NT2/D1 (cell line): ENCODE measurements around the gene HOXC10.

ENCODE experiments used
- SUZ12 ChIP-seq: IDR thresholded peaks from 2 replicates; pipeline ENCODE4 v1.6.1; 2011; ENCODE audit not compliant: insufficient read length, insufficient read depth; ENCODE audit errors: extremely low read depth
- YY1 ChIP-seq: IDR thresholded peaks from 2 replicates; pipeline ENCODE4 v1.6.1; 2011; ENCODE audit not compliant: insufficient read length, insufficient read depth
- ZNF274 ChIP-seq: IDR thresholded peaks from 2 replicates; pipeline ENCODE4 v1.6.1; 2011; ENCODE audit warnings: mild to moderate bottlenecking, low read depth, low read length

DNA sequence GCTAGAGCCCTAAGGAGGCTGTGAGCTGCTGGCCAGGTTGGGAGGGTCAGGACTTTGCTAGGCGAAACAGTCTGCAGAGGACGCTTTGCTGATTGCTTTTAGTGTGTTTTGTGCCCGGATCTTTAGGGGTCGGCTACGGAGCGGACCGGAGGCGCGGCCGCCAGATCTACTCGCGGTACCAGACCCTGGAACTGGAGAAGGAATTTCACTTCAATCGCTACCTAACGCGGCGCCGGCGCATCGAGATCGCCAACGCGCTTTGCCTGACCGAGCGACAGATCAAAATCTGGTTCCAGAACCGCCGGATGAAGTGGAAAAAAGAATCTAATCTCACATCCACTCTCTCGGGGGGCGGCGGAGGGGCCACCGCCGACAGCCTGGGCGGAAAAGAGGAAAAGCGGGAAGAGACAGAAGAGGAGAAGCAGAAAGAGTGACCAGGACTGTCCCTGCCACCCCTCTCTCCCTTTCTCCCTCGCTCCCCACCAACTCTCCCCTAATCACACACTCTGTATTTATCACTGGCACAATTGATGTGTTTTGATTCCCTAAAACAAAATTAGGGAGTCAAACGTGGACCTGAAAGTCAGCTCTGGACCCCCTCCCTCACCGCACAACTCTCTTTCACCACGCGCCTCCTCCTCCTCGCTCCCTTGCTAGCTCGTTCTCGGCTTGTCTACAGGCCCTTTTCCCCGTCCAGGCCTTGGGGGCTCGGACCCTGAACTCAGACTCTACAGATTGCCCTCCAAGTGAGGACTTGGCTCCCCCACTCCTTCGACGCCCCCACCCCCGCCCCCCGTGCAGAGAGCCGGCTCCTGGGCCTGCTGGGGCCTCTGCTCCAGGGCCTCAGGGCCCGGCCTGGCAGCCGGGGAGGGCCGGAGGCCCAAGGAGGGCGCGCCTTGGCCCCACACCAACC lies 44.8 kb downstream of the HOXC10 start:
- TF ChIP-seq ZNF274: no peak
- TF ChIP-seq YY1: no peak
- peak; percentile 64 for TF ChIP-seq SUZ12
